Hepatocyte (in vitro differentiated cells): ENCODE measurements around the gene PDGFA. TPM values are rescaled to one million over a fixed set of nuclear protein-coding genes. Genes with fewer than 3 reads are reported as not detected.

ENCODE experiments used
- DNase-seq: peaks from one replicate; pipeline ENCODE4 v3.0.0-alpha.2; 2016; ENCODE audit warnings: low spot score
- H2AFZ ChIP-seq: fragments of 200-600 bp; sonication (generic); 2 replicates; pipeline ENCODE4 v1.6.0; 2016; ENCODE audit warnings: antibody characterized with exemption, mild to moderate bottlenecking
- H3K27ac ChIP-seq: fragments of 200-600 bp; sonication (generic); 2 replicates; pipeline ENCODE4 v1.5.1; 2016; ENCODE audit warnings: mild to moderate bottlenecking
- H3K27me3 ChIP-seq: fragments of 200-600 bp; sonication (generic); 2 replicates; pipeline ENCODE4 v1.6.1; 2016
- H3K36me3 ChIP-seq: fragments of 200-600 bp; sonication (generic); replicated peaks from 2 replicates; pipeline ENCODE4 v1.5.1; 2016; ENCODE audit warnings: low read depth; ENCODE audit not compliant: insufficient read depth
- H3K4me1 ChIP-seq: fragments of 200-600 bp; sonication (generic); 2 replicates; pipeline ENCODE4 v1.5.1; 2016; ENCODE audit warnings: mild to moderate bottlenecking, moderate library complexity; ENCODE audit not compliant: insufficient read depth
- H3K4me2 ChIP-seq: fragments of 200-600 bp; sonication (generic); 2 replicates; pipeline ENCODE4 v1.6.0; 2016
- H3K4me3 ChIP-seq: fragments of 200-600 bp; sonication (generic); 2 replicates; pipeline ENCODE4 v1.5.1; 2016; ENCODE audit warnings: mild to moderate bottlenecking
- H3K79me2 ChIP-seq: fragments of 200-600 bp; sonication (generic); 2 replicates; pipeline ENCODE4 v1.6.0; 2017; ENCODE audit warnings: mild to moderate bottlenecking
- H3K9me2 ChIP-seq: fragments of 200-600 bp; sonication (generic); replicated peaks from 2 replicates; pipeline ENCODE4 v1.6.0; 2017; ENCODE audit warnings: mild to moderate bottlenecking; ENCODE audit not compliant: insufficient read depth
- H3K9me3 ChIP-seq: fragments of 200-600 bp; sonication (generic); 2 replicates; pipeline ENCODE4 v1.5.1; 2016; ENCODE audit warnings: low read depth, mild to moderate bottlenecking
- H4K20me1 ChIP-seq: fragments of 200-600 bp; sonication (generic); 2 replicates; pipeline ENCODE4 v1.6.0; 2016; ENCODE audit warnings: mild to moderate bottlenecking; ENCODE audit not compliant: insufficient read depth, poor library complexity, severe bottlenecking
- CTCF ChIP-seq: fragments of 200-600 bp; sonication (generic); IDR thresholded peaks from 2 replicates; pipeline ENCODE4 v1.5.1; 2016; ENCODE audit warnings: antibody characterized with exemption, mild to moderate bottlenecking; ENCODE audit not compliant: poor library complexity
- EZH2 ChIP-seq: fragments of 200-600 bp; sonication (generic); IDR thresholded peaks from 2 replicates; pipeline ENCODE4 v1.6.1; 2016; ENCODE audit warnings: antibody characterized with exemption, mild to moderate bottlenecking, borderline replicate concordance
- EZH2phosphoT487 ChIP-seq: fragments of 200-600 bp; sonication (generic); IDR thresholded peaks from one replicate; pipeline ENCODE4 v1.6.1; 2018; ENCODE audit warnings: antibody characterized with exemption, mild to moderate bottlenecking, low read depth, moderate library complexity; ENCODE audit not compliant: unreplicated experiment, severe bottlenecking
- WGBS: methylation state at CpG from one replicate; pipeline ENCODE4 v1.1.6; 2016; ENCODE audit warnings: low lambda C conversion rate; ENCODE audit errors: missing lambda C conversion rate; 5-methylcytosine and 5-hydroxymethylcytosine counted together
- polyA plus RNA-seq: library from polyadenylated mRNA; unstranded; fragments of >200 nt; fragmentation: Nextera tagmentation; extraction: Ambion mirVana; gene quantifications from 2 replicates; pipeline ENCODE4 v1.2.1, GENCODE V29; 2016
- total RNA-seq: library from RNA; depleted of rRNA; stranded (reverse); fragments of >200 nt; gene quantifications from 2 replicates; pipeline ENCODE4 v1.2.3, GENCODE V29; 2014

The PDGFA gene
- total and polyA plus RNA-seq, 2 experiments from 2014 or later: 30.7 to 63.1 TPM

DNA sequence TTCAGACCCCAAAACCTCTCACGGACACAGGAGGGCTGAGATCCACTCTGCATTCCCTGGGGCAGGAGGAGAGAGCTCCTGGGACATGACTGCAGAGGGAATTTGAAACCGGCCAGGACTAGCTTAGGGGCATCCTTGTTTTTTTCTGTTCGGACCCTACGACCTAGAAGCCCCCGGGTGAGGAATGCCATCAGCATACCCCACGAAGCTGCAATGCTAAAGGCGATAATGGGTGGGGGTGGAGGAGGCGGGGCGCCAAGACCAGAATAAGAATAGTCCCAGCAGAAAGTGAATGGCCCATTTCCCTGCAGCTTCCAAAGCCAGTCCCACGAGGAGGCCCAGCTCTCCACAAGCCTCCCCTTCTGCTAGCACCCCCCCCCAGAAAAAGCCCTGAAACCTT, 4.0 kb downstream of the PDGFA start:
- 57% methylated on average over 9 of the region's 10 CpGs for WGBS
- Histone ChIP-seq H3K4me1 (peaks cover 23% of the 10 kb centered on the region), H3K27me3 (peaks cover 5% of the 10 kb centered on the region), H3K27ac (no peak overlapping the region), H3K36me3 (no peaks in the 10 kb centered on the region), H3K9me2 (no peaks in the 10 kb centered on the region), H3K9me3 (no peaks in the 10 kb centered on the region), H3K4me2 (peak overlapping the region; percentile 91), H2AFZ (no peak overlapping the region), H3K4me3 (no peak overlapping the region), H3K79me2 (peaks cover 60% of the 10 kb centered on the region), H4K20me1 (peaks cover 49% of the 10 kb centered on the region)
- TF ChIP-seq EZH2: no peak
- no peak for TF ChIP-seq EZH2phosphoT487
- no peak for TF ChIP-seq CTCF
- no peak for DNase-seq

DNA sequence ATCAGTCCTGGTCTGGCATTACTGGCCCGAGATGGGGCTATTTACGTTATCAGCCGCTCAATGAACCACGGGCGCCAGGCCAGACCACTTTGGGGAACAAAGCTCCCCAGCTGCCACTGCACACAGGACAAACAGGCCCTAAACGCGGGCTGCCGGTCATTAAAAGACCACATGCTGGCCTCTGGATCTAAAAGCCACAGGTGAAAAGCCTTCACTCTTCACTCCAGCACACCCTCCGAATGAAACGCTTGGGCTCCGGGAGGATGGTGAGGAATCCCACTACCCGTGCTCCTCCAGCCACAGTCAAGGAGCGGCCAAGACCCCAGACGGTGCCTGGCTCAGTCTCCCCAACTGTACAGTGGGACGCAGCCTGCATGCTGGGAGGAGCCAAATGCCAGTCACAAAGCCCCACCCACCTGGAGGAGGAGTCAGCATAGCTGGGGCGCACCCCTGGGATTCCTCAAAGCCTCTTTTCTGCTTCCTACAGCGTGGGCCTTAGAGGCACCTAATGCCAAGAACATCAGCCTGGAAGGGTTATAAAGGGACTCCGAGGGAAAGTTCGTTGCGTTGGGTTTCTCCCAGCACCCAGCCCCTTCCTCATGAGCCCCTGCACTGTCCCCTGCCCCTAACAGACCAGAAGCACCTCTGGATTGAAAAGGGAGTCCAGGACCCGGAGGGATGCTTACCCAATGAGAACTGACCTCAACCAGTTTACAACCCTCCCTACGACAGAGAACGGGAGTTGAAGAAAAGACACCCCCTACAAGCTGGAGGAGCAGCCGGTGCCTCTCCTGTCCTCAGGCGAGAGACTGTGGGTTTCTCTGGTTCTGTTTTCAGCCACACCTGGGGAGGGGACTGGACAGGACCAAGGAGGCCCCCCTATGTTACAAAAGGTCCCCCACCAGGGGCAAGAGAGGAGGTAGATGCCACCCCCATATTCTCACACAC, 4.7 kb downstream of the PDGFA start:
- H3K4me2 ChIP-seq: peak overlapping the region; percentile 91
- peaks cover 49% of the 10 kb centered on the region for H4K20me1 ChIP-seq
- no peaks in the 10 kb centered on the region for H3K27me3 ChIP-seq
- H3K4me1 ChIP-seq: peaks cover 17% of the 10 kb centered on the region
- H3K79me2 ChIP-seq: peaks cover 60% of the 10 kb centered on the region
- no peaks in the 10 kb centered on the region for H3K9me3 ChIP-seq
- no peak for DNase-seq
- H3K9me2 ChIP-seq: no peaks in the 10 kb centered on the region
- WGBS: 63% methylated on average over 24 of the region's 25 CpGs
- no peak overlapping the region for H2AFZ ChIP-seq
- no peak overlapping the region for H3K27ac ChIP-seq
- no peaks in the 10 kb centered on the region for H3K36me3 ChIP-seq
- TF ChIP-seq CTCF (no peak), EZH2 (no peak), EZH2phosphoT487 (no peak)
- no peak overlapping the region for H3K4me3 ChIP-seq

- Histone ChIP-seq H3K4me2 (no peak overlapping the region), H3K27me3 (no peaks in the 10 kb centered on the region), H3K36me3 (no peaks in the 10 kb centered on the region), H3K4me3 (no peak overlapping the region), H3K9me3 (no peaks in the 10 kb centered on the region), H3K79me2 (peaks cover 60% of the 10 kb centered on the region), H3K27ac (no peak overlapping the region), H4K20me1 (peaks cover 49% of the 10 kb centered on the region), H3K9me2 (no peaks in the 10 kb centered on the region), H2AFZ (no peak overlapping the region), H3K4me1 (peaks cover 17% of the 10 kb centered on the region)
- WGBS: 95% methylated on average over 10 of the region's 10 CpGs
- no peak for DNase-seq
- TF ChIP-seq EZH2phosphoT487 (no peak), CTCF (no peak), EZH2 (no peak)
Observed at GRCh38 chr7:514242-514641, 5.4 kb downstream of the PDGFA start.
